GM21390 (cell line): Measurements from ENCODE around the gene MCTP1.
"Not testable (repeated sequence)": the region's sequence is repeated elsewhere in the genome, so short reads cannot be mapped to it uniquely, and the experiment has no call there.

Experiments used
- ATAC-seq: cut with Tn5 transposase; IDR thresholded peaks from one replicate; pipeline ENCODE4 v1.9.1; 2021; ENCODE audit not compliant: unreplicated experiment

Gene MCTP1

DNA sequence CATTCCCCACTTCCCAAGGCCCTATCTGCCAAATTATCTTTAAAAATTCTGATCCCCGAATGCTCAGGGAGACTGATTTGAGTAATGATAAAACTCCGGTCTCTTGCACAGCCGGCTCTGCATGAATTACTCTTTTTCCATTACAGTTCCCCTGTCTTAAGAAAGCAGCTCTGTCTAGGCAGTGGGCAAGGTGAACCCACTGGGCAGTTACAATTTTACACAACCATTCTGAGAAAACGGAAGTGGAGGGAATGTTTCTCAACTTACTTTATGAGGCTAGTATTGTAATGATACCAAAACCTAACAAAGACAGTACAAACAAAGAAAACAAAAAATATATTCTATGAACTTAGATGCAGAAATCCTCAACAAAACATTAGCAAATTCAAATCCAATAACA is 100.0 kb downstream of the MCTP1 start:
- ATAC-seq: no peak

DNA sequence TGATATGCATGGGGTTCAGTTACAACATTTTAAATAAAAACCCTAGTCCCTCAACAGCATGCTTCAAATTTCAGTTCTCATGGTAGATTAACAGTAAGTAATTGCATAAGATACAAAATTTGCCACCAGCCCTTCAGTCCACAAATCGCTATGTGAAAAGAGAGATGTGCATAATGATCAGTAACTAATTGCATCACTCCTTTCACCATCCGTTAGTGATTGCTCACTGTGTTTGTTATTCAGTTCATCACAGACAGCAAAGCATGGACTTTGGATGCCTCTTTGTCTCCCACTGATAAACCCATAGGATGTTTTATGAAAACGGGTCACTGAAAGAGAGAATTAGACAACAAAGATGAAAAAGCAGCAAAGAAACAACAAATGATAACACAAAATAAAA is 103.2 kb downstream of the MCTP1 start:
- no peak for ATAC-seq

DNA sequence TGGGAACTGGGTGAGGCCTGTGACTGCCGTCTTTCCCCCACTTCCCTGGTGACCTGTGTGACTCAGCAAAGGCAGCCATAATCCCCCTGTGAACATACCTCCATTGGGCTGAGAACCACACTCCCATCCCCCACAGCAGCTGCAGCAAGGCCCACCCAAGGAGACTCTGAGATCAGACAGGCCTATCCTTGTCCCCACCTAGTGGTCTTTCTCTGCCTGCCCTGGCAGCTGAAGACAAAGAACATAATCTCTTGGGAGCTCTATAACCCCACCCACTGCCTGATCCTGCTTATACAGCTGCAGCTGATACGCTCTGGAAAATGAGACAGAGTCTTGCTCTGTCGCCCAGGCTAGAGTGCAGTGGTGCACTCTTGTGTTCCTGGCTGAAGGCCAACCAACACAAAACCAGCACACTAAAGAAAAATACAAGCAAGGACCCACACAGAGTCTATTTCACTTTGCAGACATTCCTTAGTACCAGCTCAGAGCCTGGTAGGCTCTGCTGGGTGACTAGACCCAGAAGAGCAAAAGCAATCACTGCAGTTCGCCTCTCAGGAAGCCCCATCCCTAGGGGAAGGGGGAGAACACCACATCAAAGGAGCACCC is 106.7 kb downstream of the MCTP1 start:
- ATAC-seq: no peak

DNA sequence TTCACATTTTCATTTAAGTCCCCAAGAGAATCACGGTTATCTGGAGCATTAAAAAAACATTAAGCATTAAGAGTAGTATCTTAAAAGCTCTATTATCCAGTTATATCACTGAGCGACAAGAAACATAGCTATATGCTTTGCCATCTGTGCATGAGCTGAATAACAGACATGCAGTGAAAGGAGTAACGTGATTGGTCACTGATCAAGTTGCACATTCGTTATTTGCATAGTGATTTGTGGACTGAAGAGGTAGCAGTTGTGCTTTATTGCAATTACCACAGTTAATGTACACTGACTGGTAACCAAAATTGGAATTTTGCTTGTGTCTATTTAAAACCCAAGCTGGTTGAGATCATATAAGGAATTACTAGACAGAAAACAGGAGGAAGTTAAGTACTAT is 107.4 kb downstream of the MCTP1 start:
- no peak for ATAC-seq

DNA sequence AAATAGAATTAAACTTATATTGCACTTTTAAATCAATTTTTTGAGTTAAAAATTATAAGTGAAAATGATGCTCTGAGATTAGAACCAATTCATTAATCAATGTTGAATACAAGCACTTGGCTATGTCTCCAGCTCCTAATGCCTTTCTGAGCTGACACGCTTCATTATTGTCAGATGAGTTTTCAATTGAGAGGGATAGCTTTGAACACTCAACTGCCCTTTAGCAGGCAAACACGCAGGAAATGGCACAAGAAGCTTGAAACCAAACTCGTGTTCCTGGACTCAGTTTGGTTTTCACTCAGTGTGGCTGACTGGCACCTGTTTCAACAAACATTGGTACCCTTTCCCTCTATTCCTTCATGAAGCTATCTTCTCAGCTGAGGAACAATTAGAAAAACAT is 109.8 kb downstream of the MCTP1 start:
- ATAC-seq: no peak

DNA sequence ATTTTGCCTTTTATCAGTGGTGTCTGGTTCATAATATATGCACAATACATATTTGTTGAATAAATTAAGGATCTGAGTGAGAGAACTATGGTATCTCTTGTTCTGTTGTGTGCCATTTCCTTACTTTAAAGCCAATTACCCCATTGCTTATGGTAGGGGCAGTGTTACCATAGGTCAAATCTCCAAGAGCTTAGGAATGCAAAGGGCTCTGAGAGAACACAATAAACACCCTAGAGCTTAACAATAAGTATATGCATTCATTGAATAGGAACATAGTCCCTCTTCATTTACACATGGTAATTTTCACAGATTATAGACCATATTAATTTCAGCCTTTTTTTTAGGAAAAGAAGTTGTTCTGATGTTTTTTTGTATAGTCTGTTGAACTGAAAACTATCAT is 112.2 kb downstream of the MCTP1 start:
- no peak for ATAC-seq

DNA sequence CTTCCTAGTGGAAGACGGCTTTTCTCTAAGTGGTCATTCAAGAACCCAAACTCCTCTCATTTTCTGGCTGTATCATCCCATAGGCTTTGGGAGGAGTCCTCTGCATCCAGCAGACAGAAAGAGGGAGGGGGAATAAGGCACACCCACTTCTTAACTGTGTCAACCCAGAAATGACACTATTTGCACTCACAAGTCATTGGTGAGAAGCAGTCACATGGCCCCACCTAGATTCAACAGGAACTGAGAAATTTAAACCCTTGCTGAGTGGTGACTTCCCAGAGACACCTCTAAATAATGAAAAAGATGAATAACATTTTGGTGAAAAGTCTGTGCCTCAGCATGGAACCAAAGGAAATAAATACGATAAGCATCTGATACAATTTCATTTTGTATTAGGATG is 120.0 kb downstream of the MCTP1 start:
- ATAC-seq: no peak

DNA sequence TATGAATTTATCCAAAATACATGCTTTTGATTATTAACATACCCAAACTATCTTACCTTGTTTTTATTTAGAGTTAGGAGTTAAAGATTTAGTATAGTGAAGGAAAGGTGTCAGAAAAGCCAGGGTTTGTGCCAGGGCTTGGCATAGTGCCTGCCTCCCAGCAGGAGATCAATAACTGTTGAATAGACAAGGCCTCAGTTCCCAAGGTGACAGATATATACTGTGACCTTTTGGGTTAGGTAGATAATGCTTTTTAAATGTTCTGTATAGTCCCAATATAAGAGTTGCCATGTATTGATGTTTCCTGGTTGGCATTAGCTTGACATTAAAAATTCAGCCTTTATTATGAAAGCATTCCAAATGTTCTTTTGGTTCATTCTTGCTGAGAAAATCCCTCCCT is 121.8 kb downstream of the MCTP1 start:
- ATAC-seq: no peak

DNA sequence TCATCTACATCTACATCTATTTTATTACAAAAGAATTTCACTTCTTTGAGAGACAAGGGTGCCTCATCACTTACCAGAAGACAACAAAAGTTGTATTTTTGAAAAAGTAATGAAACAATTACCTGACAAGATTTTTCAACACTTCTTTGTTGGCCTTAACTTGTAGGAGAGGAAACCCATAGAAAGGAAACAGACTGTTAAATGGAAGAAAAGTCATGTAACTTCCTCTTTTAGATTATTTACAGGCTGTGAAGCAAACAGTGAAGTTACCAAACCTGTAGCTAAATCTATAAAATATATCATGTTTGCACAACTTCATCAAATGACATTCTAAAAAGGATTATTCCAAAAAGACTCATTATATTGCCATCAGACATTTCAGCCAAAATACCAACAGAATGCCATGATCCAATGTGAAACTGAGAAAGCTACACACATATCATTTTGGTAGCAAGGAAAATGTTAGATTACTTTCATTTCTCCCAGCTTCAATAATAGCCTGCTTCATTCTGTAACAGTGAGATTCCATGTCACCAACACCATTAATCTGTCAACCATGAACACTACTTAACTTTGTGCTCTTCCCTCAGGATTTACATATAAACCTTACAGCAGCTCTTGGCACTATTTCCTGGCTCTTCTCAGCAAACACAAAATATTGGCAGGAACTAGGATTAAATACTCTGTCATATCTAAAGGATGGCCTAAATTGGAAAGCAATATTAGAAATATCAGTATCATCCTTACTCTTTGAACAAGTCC is 122.5 kb downstream of the MCTP1 start:
- ATAC-seq: no peak

DNA sequence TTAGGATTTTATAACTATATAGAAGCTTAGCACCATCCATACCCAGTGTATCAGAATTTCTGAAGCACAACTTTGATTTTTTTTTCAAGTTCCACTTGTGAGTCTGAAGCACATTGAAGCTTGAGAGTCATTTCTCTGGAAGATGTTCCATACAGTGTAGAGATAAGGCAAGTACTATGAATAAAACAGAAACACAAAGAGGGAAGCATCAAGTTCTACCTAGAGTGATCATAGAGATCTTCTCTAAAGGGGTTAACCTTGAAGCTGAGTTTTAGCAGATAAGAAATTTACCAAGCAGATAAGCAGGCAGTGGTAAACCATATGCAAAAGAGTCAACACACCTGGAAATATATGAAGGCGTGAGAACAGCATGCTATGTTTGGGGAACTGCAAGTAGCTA is 125.3 kb downstream of the MCTP1 start:
- ATAC-seq: no peak

DNA sequence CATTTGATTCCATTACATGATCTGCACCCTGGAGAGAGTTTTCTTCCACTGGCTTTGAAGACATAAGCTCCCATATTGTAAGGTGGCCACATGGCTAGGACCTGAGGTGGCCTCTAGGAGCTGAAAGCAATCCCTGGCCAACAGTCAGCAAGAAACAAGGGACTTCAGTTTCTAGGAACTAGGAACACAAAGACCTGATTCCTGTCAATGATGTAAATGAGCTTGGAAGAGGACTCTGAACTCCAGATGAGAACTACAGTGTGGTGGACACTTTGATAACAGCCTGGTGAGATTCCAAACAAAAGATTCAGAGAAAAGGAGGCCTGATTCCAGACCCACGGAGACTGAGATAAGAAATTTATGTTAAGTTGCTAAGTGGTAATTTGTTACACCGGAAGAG is 129.0 kb downstream of the MCTP1 start:
- no peak for ATAC-seq

DNA sequence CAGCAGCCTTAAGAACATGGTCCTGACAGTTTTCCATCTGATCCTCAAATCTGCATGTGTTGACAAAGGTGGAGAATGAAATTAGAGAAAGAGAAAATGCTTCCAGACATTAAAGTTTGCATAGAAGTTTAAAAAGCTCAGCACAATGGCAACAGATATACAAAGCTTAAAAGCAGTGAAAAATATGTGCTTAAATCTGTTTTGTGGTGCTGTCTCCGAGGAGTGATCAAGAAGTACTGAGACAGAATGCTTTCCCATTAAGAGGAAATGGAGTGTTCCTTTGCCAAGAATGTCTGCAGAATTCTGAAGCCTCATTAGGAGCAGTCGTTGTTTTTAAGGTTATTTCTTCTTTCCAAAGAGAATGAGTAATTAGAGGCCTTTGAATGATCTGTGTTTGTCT is 131.4 kb downstream of the MCTP1 start:
- no peak for ATAC-seq

DNA sequence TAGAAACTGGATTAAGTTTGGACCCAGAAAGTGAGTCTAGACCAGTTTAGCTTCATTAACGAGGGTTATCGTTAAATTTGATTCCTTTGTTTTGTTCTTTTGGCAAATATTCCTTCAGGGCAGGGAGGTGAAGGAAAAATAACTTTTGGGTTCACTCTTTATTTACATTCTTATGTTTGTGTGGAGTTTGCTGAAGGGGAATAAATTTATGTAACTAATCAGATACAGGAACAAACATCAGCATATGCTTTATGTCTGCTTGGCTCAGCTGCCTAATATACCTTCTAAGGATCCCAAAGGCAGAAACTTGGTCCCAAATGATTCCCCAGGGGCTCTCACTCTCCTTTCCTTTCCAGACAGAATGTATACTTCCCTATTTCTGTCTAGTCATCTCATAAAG is 132.4 kb downstream of the MCTP1 start:
- no peak for ATAC-seq

DNA sequence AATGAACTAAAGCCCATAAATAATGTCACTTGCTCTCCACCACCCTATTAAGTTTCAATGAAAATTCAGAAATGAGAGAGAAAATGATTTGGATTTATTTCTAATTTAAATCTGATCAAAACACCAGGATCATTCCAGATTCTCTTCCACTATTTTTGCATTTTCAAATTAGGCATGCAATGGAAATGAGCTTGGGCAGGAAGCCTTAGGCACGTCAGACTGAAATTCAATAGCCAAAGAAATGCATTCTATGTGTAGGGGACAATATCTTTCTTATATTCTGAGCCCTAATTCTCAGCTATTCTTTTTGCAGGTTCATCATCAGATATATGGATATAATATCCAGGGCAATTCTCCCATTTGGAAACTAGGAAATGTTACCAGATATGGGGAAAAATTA is 132.8 kb downstream of the MCTP1 start:
- ATAC-seq: no peak

DNA sequence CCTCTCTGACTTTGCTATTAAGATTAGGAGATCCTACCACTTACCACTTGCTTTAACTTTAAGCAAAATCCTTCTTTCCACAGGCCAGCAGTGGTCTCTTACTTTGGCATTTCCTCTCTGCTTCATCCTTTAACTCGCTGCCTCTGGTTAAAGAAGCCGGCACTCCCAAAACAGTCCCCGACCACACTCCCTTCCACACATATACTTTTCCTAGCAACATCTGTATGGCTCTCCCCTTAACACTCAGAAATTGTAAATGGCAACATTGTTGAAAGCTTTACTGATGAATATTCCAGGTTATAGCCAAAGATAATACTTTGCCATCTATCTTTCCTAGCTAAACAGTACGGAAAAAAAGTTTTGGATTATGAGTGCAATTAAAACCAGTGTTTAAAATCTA is 133.2 kb downstream of the MCTP1 start:
- no peak for ATAC-seq

DNA sequence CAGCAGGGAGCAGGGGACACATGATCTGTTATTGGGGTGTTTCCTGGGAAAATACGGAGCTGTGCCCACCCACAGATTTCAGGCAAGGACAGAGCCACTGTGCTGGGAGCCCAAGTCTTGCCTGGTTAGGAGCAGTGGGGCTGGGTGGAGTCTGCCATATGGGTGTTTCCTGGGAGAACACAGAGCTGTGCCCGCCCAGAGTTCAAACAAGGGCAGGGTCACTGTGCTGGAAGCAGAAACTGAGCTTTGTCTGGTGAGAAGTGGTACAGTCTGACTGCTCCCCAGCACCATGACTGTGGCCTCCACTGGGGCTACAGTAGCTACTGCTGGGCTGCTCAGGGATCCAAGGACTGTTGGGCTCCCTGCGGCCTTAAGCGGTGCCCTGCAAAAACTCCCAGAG is 135.5 kb downstream of the MCTP1 start:
- no peak for ATAC-seq

DNA sequence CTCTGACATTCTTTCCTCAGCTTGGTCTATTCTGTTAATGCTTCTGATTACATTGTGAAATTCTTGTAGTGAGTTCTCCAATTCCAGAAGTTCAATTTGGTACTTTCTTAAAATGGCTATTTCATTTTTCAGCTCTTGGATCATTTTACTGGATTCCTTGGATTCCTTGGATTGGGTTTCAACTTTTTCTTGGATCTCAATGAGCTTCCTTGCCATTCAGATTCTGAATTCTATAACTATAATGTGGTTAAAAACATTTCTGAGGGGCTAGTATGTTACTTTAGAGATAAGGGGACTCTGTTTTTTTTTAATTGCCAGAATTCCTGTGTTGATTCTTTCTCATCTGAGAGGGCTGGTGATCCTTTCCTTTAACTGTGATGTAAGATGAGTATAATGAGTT is 136.4 kb downstream of the MCTP1 start:
- no peak for ATAC-seq

DNA sequence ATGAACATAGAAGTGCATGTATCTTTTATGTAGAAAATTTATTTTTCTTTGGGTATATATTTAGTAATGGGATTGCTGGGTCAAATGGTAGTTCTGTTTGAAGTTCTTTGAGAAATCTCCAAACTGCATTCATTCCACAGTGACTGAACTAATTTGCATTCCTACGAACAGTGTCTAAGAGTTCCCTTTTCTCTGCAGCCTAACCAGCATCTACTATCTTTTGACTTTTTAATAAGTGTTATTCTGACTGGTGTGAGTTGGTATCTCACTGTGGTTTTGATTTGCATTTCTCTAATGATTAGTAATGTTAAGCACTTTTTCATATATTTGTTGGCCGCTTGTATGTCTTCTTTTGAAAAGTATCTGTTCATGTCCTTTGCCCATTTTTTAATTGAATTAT is 141.0 kb downstream of the MCTP1 start:
- not testable (repeated sequence) for ATAC-seq

DNA sequence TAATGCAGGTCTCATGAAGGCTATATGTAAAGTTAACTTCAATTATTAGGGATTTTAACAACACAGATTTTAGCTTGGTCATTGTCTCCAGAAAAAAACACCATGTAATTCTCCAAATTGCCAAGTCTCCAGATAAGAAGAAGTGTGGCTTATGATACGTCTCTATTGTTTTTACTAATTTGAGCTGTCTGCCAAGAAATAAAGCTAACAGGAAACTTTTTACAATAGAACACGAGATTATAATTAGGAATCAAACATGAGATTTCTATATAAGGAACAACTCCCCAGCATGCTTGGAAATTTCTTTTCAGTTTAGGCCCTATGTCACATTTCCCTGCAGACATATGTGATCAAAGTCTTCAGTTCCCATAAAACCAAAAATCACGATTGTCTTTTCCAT is 142.7 kb downstream of the MCTP1 start:
- ATAC-seq: no peak

DNA sequence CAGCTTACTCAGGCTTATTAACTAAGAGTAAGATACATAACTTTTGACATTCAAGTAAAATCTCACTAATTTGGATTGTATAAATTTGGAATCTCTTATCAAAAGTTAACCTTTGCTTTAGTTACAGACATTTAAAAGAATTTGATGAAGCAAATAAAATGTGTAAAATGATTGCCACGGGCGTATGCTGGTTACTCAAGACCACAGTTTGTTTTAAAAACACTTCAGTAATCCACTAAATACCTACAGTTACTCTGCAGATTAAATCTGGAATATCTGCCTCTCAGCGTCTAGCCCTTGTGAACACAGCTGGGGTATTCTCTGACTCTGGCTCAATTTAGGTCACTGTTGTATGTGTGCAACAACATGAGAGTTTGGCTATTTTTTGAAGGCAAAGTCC is 143.8 kb downstream of the MCTP1 start:
- no peak for ATAC-seq

DNA sequence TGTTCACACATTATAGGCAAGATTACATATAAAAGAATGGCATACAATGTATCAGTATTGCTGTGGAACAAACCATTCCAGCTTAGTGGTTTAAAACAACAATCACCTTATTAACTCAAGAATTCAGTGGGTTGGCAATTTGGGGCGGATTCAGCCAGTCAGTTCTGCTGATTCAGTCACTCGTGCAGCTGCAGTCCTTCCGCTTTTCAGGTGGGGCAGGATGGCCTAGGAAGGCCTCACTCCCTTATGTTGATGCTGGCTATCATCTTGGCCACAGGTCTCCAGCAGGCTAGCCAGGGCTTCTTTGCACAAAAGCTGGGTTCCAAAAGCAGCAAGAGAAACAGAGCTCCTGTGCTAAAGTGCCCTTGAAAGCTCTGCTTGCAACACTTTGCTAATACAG is 150.6 kb downstream of the MCTP1 start:
- ATAC-seq: no peak

DNA sequence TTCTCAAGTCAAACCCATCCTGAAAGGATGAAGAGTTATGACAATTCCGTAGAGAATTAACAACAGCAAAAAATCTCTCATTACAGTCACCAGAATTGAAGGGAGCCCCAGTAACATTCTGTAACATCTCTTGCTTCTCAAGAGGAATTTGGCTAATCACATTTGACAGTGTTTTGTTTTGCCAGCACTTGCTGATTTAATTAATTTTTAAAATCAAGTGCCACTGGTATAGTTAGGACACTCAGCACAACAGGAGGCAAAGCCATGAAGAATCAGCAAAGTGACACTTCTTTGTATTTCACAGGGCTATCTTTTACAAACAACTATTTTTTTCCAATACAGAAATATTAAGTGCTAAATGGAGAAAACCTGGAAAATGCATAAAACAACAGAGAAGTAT is 152.8 kb downstream of the MCTP1 start:
- ATAC-seq: no peak

DNA sequence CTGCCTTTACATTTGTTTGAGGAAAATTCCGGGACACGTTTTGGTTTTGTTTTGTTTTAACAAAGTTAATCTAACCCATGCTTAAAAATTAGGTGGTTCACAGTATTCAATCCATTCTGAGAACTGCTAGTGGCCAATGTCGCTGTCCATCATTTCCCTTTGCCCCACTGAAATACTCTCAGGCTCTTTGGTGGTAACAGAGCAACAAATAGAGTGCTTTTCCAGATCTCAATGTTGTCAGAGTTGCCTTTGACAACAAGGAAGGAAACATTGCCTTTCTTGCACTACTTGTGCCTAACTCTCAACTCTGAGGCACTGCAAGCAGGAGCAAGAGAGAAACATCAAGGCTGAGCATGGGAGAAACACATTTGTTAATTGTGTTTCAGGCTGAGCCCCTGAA is 154.0 kb downstream of the MCTP1 start:
- ATAC-seq: no peak
